GM21723 (cell line): Measurements from ENCODE around the gene FAAP24.
A peak's percentile ranks its signal among the peaks of the same experiment; 100 is the strongest.
"Not testable (repeated sequence)": the region's sequence is repeated elsewhere in the genome, so short reads cannot be mapped to it uniquely, and the experiment has no call there.

Source experiments
- ATAC-seq: cut with Tn5 transposase; IDR thresholded peaks from one replicate; pipeline ENCODE4 v1.9.1; 2021; ENCODE audit warnings: mild to moderate bottlenecking, moderate library complexity; ENCODE audit not compliant: unreplicated experiment

FAAP24 gene

DNA sequence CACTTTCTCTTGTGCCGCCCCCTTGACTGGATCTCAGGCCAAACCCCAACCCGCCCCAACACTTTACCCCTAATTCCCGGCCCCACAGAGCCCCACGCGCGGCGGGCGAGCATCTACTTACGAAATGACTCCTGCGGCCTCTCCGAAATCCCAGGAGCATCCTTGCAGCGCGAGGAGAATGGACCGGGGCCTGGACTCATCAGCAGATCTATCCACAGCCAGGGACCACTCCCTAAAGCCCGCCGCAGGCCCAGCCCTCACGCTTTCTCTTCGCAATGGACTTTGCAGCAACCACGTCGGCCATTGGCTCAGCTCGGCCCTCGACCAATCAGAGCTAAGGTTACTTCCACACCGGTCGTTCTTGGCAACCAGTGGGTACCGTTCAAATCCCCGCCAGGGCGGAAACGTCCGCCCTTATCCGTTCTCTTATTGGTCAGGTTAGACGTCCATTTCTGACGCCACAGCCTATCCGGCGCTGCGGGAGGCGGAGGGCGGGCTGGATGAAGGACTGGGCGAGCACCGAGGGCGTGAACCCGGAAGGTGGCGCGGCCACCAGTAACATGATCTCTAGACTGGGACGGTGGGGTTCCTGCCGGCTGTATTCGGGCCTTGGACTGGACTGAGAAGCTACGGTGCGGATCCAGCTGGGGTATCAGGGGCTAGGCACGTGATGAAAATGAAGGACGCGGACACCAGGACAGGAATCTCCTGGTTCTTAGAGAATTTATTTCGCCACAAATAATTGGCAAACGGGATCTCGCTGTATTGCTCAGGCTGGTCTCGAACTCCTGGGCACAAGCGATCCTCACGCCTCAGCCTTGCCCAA, at the start of gene FAAP24, which contains the start of gene CEP89:
TSS of gene FAAP24 (plus strand) at position 528 of the 826 bp plus-strand sequence. CDS start 955 bp downstream, outside the sequence.
TSS of gene CEP89 (minus strand) at position 244 of the 826 bp plus-strand sequence. CDS start at position 160, 84 bp downstream.
- peak; percentile 98 for ATAC-seq

- no peak for ATAC-seq
Observed at GRCh38 chr19:32924200-32924599, 47.8 kb upstream of the FAAP24 start.

GRCh38 chr19:32928806-32929205, 43.2 kb upstream of the FAAP24 start:
- ATAC-seq, result no peak

- no peak for ATAC-seq
Observed at GRCh38 chr19:32930567-32930966, 41.5 kb upstream of the FAAP24 start.

DNA sequence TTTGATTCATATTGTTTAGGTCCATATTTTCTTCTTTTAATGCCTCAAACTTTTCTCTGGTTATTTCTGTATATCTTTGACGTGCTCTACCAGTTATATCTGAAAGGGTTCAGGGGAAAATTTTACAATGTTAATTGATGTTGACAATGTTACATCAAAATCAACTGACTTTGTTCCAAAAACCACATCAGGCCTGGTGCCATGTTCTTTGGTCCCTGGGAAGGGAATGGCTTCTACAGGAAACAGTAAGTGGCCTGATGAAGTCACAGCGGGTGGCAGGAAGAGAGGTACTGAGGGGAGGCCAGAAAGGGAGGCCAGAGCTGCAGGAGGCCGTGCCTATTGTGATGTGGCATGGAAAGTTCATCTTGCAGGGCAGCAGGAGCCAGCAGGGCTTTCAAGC, 38.5 kb upstream of the FAAP24 start:
- ATAC-seq, result no peak

DNA sequence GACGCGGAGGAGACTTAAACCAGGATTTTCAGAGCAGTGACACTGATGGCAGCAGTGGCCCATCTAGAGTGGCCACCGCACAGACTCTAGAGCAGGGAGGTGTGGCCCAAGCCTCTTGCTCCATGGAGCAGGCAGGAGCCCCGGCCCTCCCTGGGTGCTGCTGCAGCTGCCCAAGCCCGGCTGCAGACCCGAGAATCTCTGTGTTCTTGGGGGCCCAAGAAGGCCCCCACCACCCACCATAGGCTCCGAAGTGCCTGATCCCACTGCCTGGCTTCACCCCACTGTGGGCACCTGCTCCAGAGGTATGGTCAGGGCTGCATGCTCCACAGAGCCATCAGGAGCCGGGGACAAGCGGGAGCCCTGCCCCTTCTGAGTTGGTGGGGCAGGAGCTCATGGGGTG, 36.4 kb upstream of the FAAP24 start:
- ATAC-seq, result no peak

DNA sequence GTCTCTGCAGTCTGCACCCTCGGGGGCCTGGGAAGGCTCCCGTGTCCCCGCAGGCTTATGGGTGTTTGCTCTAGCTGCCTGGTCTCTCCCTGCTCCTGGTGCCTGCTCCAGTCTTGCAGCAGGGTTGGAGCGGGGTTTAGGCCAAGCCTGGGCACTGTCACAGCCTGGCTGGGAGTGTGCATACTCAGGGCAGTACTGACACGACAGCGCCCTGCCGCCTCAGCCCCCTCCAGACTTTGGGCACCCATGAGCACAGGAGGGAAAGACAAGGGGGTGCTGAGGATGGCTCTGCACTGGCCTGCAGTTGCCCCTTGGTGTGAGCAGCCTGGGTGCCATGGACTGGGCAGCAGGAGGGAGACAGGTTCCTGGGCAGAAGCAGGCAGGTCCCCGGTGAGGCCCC, 36.0 kb upstream of the FAAP24 start:
- no peak for ATAC-seq

DNA sequence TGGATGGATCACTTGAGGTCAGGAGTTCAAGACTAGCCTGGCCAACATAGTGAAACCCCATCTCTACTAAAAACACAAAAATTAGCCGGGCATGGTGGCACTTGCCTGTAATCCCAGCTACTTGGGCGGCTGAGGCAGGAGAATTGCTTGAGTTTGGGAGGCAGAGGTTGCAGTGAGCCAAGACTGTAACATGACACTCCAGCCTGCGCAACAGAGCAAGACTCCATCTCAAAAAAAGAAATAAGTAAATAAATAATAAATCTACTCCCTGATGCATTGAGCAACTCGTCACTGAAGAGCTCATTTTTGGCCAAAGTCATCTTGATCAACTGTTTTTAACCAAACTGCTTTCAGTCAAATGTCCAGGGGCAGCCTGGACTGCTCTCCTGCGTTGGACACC, 30.8 kb upstream of the FAAP24 start:
- not testable (repeated sequence) for ATAC-seq

GRCh38 chr19:32945260-32945659, 26.8 kb upstream of the FAAP24 start:
- ATAC-seq, result no peak

DNA sequence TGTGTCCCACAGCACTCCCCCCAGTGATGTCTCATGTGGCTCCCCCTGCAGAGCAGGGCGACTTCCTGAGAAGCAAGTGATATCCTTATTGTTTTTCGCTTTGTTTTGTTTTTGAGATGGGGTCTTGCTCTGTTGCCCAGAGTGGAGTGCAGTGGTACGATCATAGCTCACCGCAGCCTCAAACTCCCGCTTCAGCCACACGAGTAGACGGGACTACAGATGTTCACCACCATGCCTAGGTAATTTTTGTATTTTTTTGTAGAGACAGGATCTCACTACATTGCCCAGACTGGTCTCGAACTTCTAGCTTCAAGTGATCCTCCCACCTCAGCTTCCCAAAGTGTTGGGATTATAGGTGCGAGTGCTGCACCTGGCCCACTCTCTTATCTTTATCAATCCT, 5.3 kb upstream of the FAAP24 start:
- ATAC-seq, result no peak

- no peak for ATAC-seq
Observed at GRCh38 chr19:32969549-32969948, 2.5 kb upstream of the FAAP24 start.

GRCh38 chr19:32971012-32971595, 938 bp upstream of the FAAP24 start:
- ATAC-seq, result no peak

DNA sequence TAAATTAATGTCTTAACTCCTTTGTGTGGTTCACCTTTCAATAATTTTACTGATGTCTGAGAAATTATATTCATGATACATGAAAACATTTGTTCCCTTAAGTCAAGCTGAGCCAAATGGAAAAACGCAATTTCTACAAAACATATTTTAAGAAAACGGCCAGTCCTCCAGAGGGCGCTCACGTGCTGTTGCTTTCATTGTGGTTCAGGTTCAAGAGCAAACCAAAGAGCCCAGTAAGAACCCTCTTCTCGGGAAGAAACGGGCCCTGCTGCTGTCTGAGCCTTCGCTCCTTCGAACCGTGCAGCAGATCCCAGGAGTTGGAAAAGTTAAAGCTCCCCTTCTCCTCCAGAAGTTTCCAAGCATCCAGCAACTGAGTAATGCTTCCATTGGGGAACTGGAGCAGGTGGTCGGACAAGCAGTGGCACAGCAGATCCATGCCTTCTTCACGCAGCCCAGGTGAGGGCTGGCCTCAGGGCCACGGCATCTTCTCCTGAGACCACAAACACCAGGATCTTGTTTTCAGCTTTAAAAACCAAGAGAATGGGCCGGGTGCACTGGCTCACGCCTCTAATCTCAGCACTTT, 4.3 kb downstream of the FAAP24 start:
- ATAC-seq, result no peak

DNA sequence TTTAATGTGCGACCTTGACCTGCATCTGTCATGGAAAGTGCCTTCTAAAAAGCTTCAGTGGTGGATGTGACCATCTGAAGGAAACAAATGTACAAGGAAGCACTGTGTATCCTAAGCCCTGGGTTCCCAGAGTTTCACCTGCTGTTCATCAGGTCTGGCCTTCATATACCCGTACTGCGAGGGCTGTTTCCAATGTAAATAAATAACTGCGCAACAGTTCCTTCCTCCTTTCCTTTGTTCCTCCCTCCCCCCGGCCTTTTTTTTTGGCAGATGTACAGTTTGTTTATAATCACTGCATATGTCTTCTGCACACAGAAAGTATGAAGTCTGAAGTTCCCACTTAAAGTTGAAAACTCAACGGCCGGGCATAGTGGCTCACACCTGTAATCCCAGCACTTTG, 5.2 kb downstream of the FAAP24 start:
- no peak for ATAC-seq

DNA sequence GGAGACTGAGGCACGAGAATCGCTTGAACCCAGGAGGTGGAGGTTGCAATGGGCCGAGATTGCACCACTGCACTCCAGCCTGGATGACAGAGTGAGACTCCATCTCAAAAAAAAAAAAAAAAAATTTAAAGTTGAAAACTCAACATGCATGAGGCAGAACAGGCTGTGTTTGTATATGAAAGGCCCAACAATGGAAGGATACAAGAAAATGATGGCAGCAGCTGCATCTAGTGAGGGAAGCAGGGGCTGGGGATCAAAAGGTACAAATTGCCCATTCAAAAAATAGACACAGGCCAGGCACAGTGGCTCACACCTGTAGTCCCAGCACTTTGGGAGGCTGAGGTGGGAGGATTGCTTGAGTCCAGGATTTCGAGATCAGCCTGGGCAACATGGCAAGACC, 5.8 kb downstream of the FAAP24 start:
- not testable (repeated sequence) for ATAC-seq

DNA sequence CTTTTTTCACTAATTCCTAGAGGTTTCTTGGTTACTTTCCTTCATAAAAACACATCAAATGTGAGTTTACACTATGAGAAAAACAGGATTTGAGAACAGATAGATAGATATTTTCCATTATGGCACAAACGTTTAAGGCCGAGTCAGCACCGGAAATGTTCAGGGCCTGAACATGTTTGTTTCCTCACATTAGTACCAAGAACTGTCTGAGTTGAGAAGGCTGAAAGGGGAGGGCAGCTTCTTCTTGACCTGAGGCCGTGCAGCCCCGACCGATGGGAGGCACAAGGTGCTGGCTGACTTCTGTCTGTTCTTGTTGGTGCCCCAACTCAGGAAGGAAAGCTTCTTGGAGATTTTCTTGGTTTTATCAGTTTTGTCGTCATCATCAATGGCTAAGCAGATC, 7.8 kb downstream of the FAAP24 start:
- not testable (repeated sequence) for ATAC-seq

- ATAC-seq, result not testable (repeated sequence)
Observed at GRCh38 chr19:32982488-32982887, 10.4 kb downstream of the FAAP24 start.

DNA sequence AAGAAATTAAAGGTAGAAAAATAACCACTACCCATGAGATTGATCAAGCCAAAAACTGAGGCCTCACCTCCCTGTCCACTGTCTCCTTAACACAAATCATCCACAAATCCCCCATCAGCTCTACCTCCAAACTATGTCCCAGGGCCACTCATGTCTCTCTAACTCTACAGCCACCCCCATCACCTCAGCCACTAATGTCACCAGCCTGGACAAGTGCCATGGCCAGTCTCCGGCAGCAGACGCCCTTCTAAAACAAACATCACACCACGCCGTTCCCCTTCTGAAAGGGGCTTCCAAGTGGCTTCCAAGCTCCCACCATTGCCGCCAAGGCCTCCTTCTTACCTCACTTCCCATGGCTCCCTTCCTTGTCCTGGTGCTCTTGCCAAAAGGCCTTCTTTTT, 16.2 kb downstream of the FAAP24 start:
- ATAC-seq, result not testable (repeated sequence)

DNA sequence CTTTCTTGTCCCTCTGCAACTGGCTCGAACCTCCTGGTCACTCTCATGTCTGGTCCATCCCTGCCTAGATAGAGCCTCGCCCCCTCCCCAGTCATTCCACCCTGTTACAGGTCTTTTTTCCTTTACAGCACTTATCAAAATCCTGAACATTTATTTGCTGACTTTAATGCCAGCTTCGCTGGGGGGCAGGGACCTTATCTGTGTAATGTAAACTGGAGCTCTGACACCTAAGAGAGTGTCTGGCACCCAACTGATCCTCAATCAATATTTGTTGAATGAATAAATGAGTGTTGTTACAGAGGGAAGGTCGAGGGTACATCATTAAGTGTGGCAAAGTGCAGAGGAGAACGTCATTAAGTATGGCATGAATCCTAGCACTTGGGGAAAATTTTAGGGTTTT, 16.7 kb downstream of the FAAP24 start:
- ATAC-seq, result no peak

- not testable (repeated sequence) for ATAC-seq
Observed at GRCh38 chr19:32995966-32996365, 23.9 kb downstream of the FAAP24 start.

- ATAC-seq, result not testable (repeated sequence)
Observed at GRCh38 chr19:32997061-32997464, 25.0 kb downstream of the FAAP24 start.
